Measurements from ENCODE around the gene CDK14. TPM values are rescaled to one million over a fixed set of nuclear protein-coding genes. Genes with fewer than 3 reads are reported as not detected.
A peak's percentile ranks its signal among the peaks of the same experiment; 100 is the strongest.

CDK14 gene
- total RNA-seq, 2 donors from 2014 or later, result 8.7 to 13.4 TPM

- peak overlapping the region; percentile 55 for H3K9ac ChIP-seq (ENCODE audit: extremely low read depth, low read length, poor library complexity, severe bottlenecking)
- Mint-ChIP-seq H3K9me3 (no peaks in the 10 kb centered on the region), H3K27ac (peak overlapping the region; percentile 85), H3K27me3 (ENCODE audit: insufficient read depth) (peaks cover 22% of the 10 kb centered on the region), H3K36me3 (ENCODE audit: low read depth) (no peaks in the 10 kb centered on the region), H3K4me1 (peaks cover 24% of the 10 kb centered on the region), H3K4me3 (peak overlapping the region; percentile 78)
- 1 to 6% methylated on average over 9 to 47 of the region's 47 CpGs for WGBS, 2 experiments (ENCODE audit: insufficient coverage in 1 of 2, insufficient read length in 1 of 2)
- H3K9me3 ChIP-seq (ENCODE audit: control insufficient read depth, low read length), result no peaks in the 10 kb centered on the region
- H3K27ac ChIP-seq (ENCODE audit: low read depth, low read length), result peak overlapping the region; percentile 87
- H3K36me3 ChIP-seq (ENCODE audit: control insufficient read depth, insufficient read depth, low read length), result no peaks in the 10 kb centered on the region
- H3K4me1 ChIP-seq (ENCODE audit: control insufficient read depth, insufficient read depth, low read length), result peaks cover 2% of the 10 kb centered on the region
- no peak for TF ChIP-seq CTCF (conservative IDR thresholded peaks at IDR 0.05)
- H3K27me3 ChIP-seq (ENCODE audit: control insufficient read depth, insufficient read depth, low read length, poor library complexity, severe bottlenecking), result peaks cover 16% of the 10 kb centered on the region
- H3K4me3 ChIP-seq (ENCODE audit: low read length), result peak overlapping the region; percentile 84
- peak; percentile 50 for DNase-seq
Measured at GRCh38 chr7:90596671-90597562, 796 bp downstream of the CDK14 start.

- peaks cover 24% of the 10 kb centered on the region for H3K4me1 Mint-ChIP-seq
- peak overlapping the region; percentile 78 for H3K4me3 Mint-ChIP-seq
- H3K27me3 ChIP-seq (ENCODE audit: control insufficient read depth, insufficient read depth, low read length, poor library complexity, severe bottlenecking), result peaks cover 16% of the 10 kb centered on the region
- H3K27ac ChIP-seq (ENCODE audit: low read depth, low read length), result no peak overlapping the region
- no peak overlapping the region for H3K27ac Mint-ChIP-seq
- H3K27me3 Mint-ChIP-seq (ENCODE audit: insufficient read depth), result peaks cover 22% of the 10 kb centered on the region
- H3K9me3 ChIP-seq (ENCODE audit: control insufficient read depth, low read length), result no peaks in the 10 kb centered on the region
- H3K9ac ChIP-seq (ENCODE audit: extremely low read depth, low read length, poor library complexity, severe bottlenecking), result peak overlapping the region; percentile 55
- no peaks in the 10 kb centered on the region for H3K36me3 Mint-ChIP-seq (ENCODE audit: low read depth)
- 33 to 52% methylated on average over 3 to 10 of the region's 10 CpGs for WGBS, 2 experiments (ENCODE audit: insufficient coverage in 1 of 2, insufficient read length in 1 of 2)
- no peaks in the 10 kb centered on the region for H3K9me3 Mint-ChIP-seq
- TF ChIP-seq CTCF (conservative IDR thresholded peaks at IDR 0.05), result no peak
- peaks cover 2% of the 10 kb centered on the region for H3K4me1 ChIP-seq (ENCODE audit: control insufficient read depth, insufficient read depth, low read length)
- no peaks in the 10 kb centered on the region for H3K36me3 ChIP-seq (ENCODE audit: control insufficient read depth, insufficient read depth, low read length)
- no peak for DNase-seq
- peak overlapping the region; percentile 84 for H3K4me3 ChIP-seq (ENCODE audit: low read length)
Measured at GRCh38 chr7:90597563-90598253, 1.6 kb downstream of the CDK14 start.

- H3K27ac Mint-ChIP-seq, result no peak overlapping the region
- H3K27me3 Mint-ChIP-seq (ENCODE audit: insufficient read depth), result peaks cover 20% of the 10 kb centered on the region
- H3K27ac ChIP-seq (ENCODE audit: low read depth, low read length), result no peak overlapping the region
- no peaks in the 10 kb centered on the region for H3K9me3 Mint-ChIP-seq
- whole genome bisulfite sequencing, 2 experiments (ENCODE audit: insufficient coverage in 1 of 2, insufficient read length in 1 of 2), result 92 to 100% methylated on average over 2 to 3 of the region's 4 CpGs
- H3K4me3 Mint-ChIP-seq, result no peak overlapping the region
- peaks cover 2% of the 10 kb centered on the region for H3K4me1 ChIP-seq (ENCODE audit: control insufficient read depth, insufficient read depth, low read length)
- no peak overlapping the region for H3K4me3 ChIP-seq (ENCODE audit: low read length)
- TF ChIP-seq CTCF (conservative IDR thresholded peaks at IDR 0.05), result no peak
- H3K36me3 Mint-ChIP-seq (ENCODE audit: low read depth), result no peaks in the 10 kb centered on the region
- H3K9ac ChIP-seq (ENCODE audit: extremely low read depth, low read length, poor library complexity, severe bottlenecking), result no peak overlapping the region
- peaks cover 22% of the 10 kb centered on the region for H3K4me1 Mint-ChIP-seq
- DNase-seq, result no peak
- H3K27me3 ChIP-seq (ENCODE audit: control insufficient read depth, insufficient read depth, low read length, poor library complexity, severe bottlenecking), result peaks cover 16% of the 10 kb centered on the region
- no peaks in the 10 kb centered on the region for H3K9me3 ChIP-seq (ENCODE audit: control insufficient read depth, low read length)
- no peaks in the 10 kb centered on the region for H3K36me3 ChIP-seq (ENCODE audit: control insufficient read depth, insufficient read depth, low read length)
Measured at GRCh38 chr7:90599038-90599437, 2.9 kb downstream of the CDK14 start.
